Osteocyte (in vitro differentiated cells): ENCODE measurements around the gene DDAH2. TPM values are rescaled to one million over a fixed set of nuclear protein-coding genes. Genes with fewer than 3 reads are reported as not detected.

Experiments
- DNase-seq: peaks from one replicate; pipeline ENCODE4 v3.0.0; 2021; ENCODE audit warnings: mixed read lengths; ENCODE audit not compliant: unreplicated experiment; ENCODE audit errors: extremely low spot score
- H3K27ac Mint-ChIP-seq: one replicate; pipeline ENCODE4 v1.8.0; 2021; ENCODE audit warnings: mild to moderate bottlenecking, mixed read lengths; ENCODE audit not compliant: unreplicated experiment
- H3K27me3 Mint-ChIP-seq: one replicate; pipeline ENCODE4 v1.8.0; 2021; ENCODE audit warnings: mixed read lengths; ENCODE audit not compliant: unreplicated experiment
- H3K36me3 Mint-ChIP-seq: one replicate; pipeline ENCODE4 v1.8.0; 2021; ENCODE audit warnings: mixed read lengths; ENCODE audit not compliant: unreplicated experiment
- H3K4me1 Mint-ChIP-seq: one replicate; pipeline ENCODE4 v1.8.0; 2021; ENCODE audit warnings: mixed read lengths; ENCODE audit not compliant: unreplicated experiment
- H3K4me3 Mint-ChIP-seq: one replicate; pipeline ENCODE4 v1.8.0; 2021; ENCODE audit warnings: mild to moderate bottlenecking, moderate library complexity, mixed read lengths; ENCODE audit not compliant: unreplicated experiment
- H3K9me3 Mint-ChIP-seq: one replicate; pipeline ENCODE4 v1.8.0; 2021; ENCODE audit warnings: mixed read lengths; ENCODE audit not compliant: unreplicated experiment
- total RNA-seq: library from RNA; stranded (reverse); gene quantifications from 2 replicates; pipeline ENCODE4 v1.2.1, GENCODE V29; 2021
- TF ChIP-seq, protein P1 (sequence below): fragments of 200-600 bp; sonication (generic); IDR thresholded peaks from 2 replicates; pipeline ENCODE4 v1.5.0; 2021; ENCODE audit warnings: antibody characterized with exemption, mild to moderate bottlenecking, moderate library complexity

DDAH2 gene
- total RNA-seq, 1 donor from 2014 or later, result 96.3 TPM

GRCh38 chr6:31717499-31718222, 11.4 kb downstream of the DDAH2 start:
- H3K27ac Mint-ChIP-seq, result no peak overlapping the region
- no peaks in the 10 kb centered on the region for H3K36me3 Mint-ChIP-seq
- peaks cover 6% of the 10 kb centered on the region for H3K4me1 Mint-ChIP-seq
- peaks cover 6% of the 10 kb centered on the region for H3K27me3 Mint-ChIP-seq
- DNase-seq, result no peak
- H3K4me3 Mint-ChIP-seq, result no peak overlapping the region
- H3K9me3 Mint-ChIP-seq, result no peaks in the 10 kb centered on the region
- TF ChIP-seq, protein P1, sequence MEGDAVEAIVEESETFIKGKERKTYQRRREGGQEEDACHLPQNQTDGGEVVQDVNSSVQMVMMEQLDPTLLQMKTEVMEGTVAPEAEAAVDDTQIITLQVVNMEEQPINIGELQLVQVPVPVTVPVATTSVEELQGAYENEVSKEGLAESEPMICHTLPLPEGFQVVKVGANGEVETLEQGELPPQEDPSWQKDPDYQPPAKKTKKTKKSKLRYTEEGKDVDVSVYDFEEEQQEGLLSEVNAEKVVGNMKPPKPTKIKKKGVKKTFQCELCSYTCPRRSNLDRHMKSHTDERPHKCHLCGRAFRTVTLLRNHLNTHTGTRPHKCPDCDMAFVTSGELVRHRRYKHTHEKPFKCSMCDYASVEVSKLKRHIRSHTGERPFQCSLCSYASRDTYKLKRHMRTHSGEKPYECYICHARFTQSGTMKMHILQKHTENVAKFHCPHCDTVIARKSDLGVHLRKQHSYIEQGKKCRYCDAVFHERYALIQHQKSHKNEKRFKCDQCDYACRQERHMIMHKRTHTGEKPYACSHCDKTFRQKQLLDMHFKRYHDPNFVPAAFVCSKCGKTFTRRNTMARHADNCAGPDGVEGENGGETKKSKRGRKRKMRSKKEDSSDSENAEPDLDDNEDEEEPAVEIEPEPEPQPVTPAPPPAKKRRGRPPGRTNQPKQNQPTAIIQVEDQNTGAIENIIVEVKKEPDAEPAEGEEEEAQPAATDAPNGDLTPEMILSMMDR, result no peak

GRCh38 chr6:31715022-31715958, 13.8 kb downstream of the DDAH2 start, which contains the start of gene LY6G6D:
TSS of gene LY6G6D (plus strand) at chr6:31715348. CDS start at chr6:31715356, 8 bp downstream.
- Mint-ChIP-seq H3K27ac (no peak within 1 kb of the TSS), H3K36me3 (no peaks in the 10 kb centered on the region), H3K9me3 (no peaks in the 10 kb centered on the region), H3K4me3 (no peak within 1 kb of the TSS), H3K27me3 (peaks cover 9% of the 10 kb centered on the region), H3K4me1 (peaks cover 6% of the 10 kb centered on the region)
- TF ChIP-seq, protein P1, result no peak
- no peak for DNase-seq

DNA sequence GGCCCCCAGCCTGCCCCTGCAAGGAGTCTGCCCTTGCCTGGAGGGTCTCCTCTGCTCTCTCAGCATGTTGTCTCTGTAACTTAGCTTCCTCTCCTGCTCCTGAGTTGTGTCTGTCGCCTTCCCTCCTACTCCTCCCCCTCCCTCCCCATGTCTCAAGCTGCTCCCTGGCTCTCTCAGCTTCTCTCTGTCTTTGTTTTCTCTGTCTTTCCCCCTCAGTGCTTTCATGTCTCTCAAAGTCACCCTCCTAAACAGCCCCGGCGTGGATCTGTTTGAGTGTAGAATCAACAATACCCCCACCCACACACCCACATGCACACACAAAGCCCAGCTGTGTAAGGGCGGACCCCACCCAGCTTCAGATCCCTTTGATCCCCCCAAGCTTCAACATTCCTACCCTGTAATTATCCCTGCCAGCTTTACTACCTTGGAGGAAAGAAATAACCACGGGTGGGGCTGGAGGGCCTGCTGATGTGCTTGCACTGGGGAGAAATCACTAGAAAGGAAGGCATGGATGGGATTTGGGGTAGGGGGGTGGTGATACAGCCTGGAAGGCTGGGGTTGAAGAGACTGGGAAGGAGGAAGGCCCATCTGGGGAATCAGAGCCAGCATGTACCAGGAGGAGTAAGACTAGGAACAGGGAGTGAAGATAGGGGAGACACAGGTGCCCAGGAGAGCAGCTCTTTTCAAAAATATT, 15.0 kb downstream of the DDAH2 start:
- no peak overlapping the region for H3K4me3 Mint-ChIP-seq
- no peak for DNase-seq
- peaks cover 9% of the 10 kb centered on the region for H3K27me3 Mint-ChIP-seq
- H3K4me1 Mint-ChIP-seq, result peaks cover 6% of the 10 kb centered on the region
- no peaks in the 10 kb centered on the region for H3K9me3 Mint-ChIP-seq
- H3K36me3 Mint-ChIP-seq, result no peaks in the 10 kb centered on the region
- no peak overlapping the region for H3K27ac Mint-ChIP-seq
- TF ChIP-seq, protein P1, result no peak

GRCh38 chr6:31713465-31713864, 15.6 kb downstream of the DDAH2 start:
- peaks cover 9% of the 10 kb centered on the region for H3K27me3 Mint-ChIP-seq
- no peak for DNase-seq
- H3K36me3 Mint-ChIP-seq, result no peaks in the 10 kb centered on the region
- H3K9me3 Mint-ChIP-seq, result no peaks in the 10 kb centered on the region
- H3K4me3 Mint-ChIP-seq, result no peak overlapping the region
- peaks cover 6% of the 10 kb centered on the region for H3K4me1 Mint-ChIP-seq
- no peak overlapping the region for H3K27ac Mint-ChIP-seq
- TF ChIP-seq, protein P1, result no peak
